Measurements from ENCODE around the gene IFNL2.

The IFNL2 gene

DNA sequence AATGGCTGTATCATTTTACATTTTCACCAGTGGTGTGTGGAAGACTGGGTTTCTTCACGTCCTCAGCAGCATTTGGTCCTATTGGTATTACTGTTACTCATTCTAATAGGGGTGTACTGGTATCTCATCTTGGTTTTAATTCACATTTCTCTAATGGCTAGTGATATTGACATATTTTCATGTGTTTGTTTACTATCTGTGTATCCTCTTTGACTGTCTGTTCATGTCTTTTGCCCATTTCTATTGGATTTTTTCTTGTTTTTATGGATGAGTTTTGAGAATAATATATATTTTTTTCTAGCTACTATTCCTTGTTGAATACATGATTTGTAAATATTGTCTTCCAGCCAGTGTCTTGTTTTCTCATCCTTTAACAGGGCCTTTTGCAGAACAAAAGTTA is 13.8 kb downstream of the IFNL2 start:
- TF ChIP-seq, protein P1, sequence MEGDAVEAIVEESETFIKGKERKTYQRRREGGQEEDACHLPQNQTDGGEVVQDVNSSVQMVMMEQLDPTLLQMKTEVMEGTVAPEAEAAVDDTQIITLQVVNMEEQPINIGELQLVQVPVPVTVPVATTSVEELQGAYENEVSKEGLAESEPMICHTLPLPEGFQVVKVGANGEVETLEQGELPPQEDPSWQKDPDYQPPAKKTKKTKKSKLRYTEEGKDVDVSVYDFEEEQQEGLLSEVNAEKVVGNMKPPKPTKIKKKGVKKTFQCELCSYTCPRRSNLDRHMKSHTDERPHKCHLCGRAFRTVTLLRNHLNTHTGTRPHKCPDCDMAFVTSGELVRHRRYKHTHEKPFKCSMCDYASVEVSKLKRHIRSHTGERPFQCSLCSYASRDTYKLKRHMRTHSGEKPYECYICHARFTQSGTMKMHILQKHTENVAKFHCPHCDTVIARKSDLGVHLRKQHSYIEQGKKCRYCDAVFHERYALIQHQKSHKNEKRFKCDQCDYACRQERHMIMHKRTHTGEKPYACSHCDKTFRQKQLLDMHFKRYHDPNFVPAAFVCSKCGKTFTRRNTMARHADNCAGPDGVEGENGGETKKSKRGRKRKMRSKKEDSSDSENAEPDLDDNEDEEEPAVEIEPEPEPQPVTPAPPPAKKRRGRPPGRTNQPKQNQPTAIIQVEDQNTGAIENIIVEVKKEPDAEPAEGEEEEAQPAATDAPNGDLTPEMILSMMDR (IDR thresholded peaks at IDR 0.05; ENCODE audit: insufficient read depth, missing control alignments) = no peak
- no peak for DNase-seq (ENCODE audit: insufficient read length, low spot score)
- FAIRE-seq = no peak

GRCh38 chr19:39284032-39284431 is 15.8 kb downstream of the IFNL2 start:
- DNase-seq (ENCODE audit: insufficient read length, low spot score) (no peak), FAIRE-seq (no peak)
- TF ChIP-seq, protein P1 (IDR thresholded peaks at IDR 0.05; ENCODE audit: insufficient read depth, missing control alignments) = no peak

GRCh38 chr19:39293394-39293793 is 25.2 kb downstream of the IFNL2 start:
- TF ChIP-seq, protein P1 (IDR thresholded peaks at IDR 0.05; ENCODE audit: insufficient read depth, missing control alignments) = no peak
- FAIRE-seq = no peak

DNA sequence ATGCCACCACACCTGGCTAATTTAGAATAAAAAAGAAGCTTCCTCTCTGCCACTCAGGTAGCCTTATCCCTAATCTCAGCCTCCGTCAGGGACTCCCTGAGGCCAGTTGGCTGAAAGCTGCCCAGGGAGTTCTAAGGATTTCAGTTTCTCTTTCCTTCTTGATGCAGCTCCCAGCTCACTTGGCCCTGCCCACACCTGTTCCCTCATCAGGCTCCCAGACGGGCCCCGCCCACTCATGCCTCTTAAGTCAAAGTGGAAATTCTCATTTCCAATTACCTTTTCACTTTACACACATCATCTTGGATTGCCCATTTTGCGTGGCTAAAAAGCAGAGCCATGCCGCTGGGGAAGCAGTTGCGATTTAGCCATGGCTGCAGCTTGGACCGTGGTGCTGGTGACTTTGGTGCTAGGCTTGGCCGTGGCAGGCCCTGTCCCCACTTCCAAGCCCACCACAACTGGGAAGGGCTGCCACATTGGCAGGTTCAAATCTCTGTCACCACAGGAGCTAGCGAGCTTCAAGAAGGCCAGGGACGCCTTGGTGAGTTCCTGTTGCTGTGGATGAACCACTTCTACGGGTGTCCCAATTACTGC is 28.0 kb downstream of the IFNL2 start, which contains the start of gene IFNL1:
Gene IFNL1, plus strand, starts transcription at position 353 of the 591 bp plus-strand sequence. Its CDS starts 15 bp downstream, at position 368.
- FAIRE-seq (no peak), DNase-seq (ENCODE audit: insufficient read length, low spot score) (no peak)
- TF ChIP-seq, protein P1 (IDR thresholded peaks at IDR 0.05; ENCODE audit: insufficient read depth, missing control alignments) = no peak

More at GRCh38 chr19:39293394-39293793, 25.2 kb downstream of the IFNL2 start:
- no peak for DNase-seq (ENCODE audit: insufficient read length, low spot score)

- TF ChIP-seq, protein P1 (IDR thresholded peaks at IDR 0.05; ENCODE audit: insufficient read depth, missing control alignments) = no peak
- no peak for DNase-seq (ENCODE audit: insufficient read length, low spot score)
- FAIRE-seq = no peak
These were observed 28.7 kb downstream of the IFNL2 start for GRCh38 chr19:39296906-39297305.

DNA sequence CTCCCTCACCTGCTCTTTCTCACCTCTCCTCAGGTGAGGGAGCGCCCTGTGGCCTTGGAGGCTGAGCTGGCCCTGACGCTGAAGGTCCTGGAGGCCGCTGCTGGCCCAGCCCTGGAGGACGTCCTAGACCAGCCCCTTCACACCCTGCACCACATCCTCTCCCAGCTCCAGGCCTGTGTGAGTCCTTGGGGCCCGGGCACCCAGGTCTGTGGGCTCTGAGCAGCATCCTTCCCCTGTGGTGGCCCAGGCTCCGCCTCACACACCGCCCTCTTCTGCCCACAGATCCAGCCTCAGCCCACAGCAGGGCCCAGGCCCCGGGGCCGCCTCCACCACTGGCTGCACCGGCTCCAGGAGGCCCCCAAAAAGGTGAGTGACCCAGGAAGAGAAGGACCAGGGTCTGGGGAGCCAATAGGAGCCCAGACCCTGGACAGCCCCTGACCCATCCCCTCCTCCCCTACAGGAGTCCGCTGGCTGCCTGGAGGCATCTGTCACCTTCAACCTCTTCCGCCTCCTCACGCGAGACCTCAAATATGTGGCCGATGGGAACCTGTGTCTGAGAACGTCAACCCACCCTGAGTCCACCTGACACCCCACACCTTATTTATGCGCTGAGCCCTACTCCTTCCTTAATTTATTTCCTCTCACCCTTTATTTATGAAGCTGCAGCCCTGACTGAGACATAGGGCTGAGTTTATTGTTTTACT is 29.9 kb downstream of the IFNL2 start:
- FAIRE-seq (no peak), DNase-seq (ENCODE audit: insufficient read length, low spot score) (no peak)
- TF ChIP-seq, protein P1 (IDR thresholded peaks at IDR 0.05; ENCODE audit: insufficient read depth, missing control alignments) = no peak

DNA sequence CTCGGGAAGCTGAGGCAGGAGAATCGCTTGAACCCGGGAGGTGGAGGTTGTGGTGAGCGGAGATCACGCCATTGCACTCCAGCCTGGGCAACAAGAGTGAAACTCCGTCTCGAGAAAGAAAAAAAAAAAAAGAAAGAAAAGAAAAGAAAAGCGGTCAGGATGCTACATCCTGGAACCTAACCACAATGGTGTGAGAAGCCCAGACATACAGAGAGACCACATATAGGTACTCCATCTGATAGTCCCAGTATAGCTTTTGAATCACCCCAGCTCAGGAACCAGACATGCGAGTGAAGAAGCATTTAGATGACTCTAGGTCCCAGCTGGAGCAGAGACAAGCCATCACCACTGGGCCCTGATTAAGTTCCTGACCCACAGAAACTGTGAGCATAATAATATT is 31.2 kb downstream of the IFNL2 start:
- TF ChIP-seq, protein P1 (IDR thresholded peaks at IDR 0.05; ENCODE audit: insufficient read depth, missing control alignments) = no peak
- FAIRE-seq = no peak
- no peak for DNase-seq (ENCODE audit: insufficient read length, low spot score)

Data from D721Med (cell line).